Measurements from ENCODE around the gene C1QTNF9. TPM values are rescaled to one million over a fixed set of nuclear protein-coding genes. Genes with fewer than 3 reads are reported as not detected.
"Not testable (repeated sequence)": the region's sequence is repeated elsewhere in the genome, so short reads cannot be mapped to it uniquely, and the experiment has no call there.

C1QTNF9 gene
- total RNA-seq, 4 donors from 2014 or later = 0.28 to 0.70 TPM; not detected in 2

DNA sequence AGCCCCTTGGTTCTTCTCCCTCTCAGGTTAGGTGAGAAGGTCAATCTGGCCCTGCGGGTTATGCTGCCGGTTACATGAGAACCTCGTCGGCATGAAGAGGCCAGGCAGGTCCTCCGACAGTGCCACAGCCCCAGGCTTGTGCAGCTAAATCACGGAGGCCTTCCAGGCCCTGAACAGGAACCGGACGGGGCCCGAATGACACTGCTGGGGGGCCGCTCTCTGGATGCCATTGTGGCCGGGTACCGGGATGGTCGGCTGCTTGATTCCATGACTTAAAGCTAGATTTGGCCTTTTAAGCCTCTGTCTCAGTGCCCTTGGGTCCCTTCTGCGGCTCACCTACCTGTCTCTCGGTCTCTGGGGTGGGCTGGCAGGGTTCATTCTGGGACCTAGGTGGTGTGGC is 48.4 kb downstream of the C1QTNF9 start:
- DNase-seq = no peak
- intact Hi-C loops (cut with DNase I; ENCODE audit: low total_unique reads) = loop anchor here (5.0 kb wide), 1 partner anchor 1420 kb away; no protein-coding TSS in a partner anchor
- Histone ChIP-seq H3K9me3 (no peaks in the 10 kb centered on the region), H3K27ac (no peak overlapping the region), H3K4me3 (no peak overlapping the region), H3K4me1 (no peaks in the 10 kb centered on the region), H3K27me3 (no peaks in the 10 kb centered on the region), H3K36me3 (no peaks in the 10 kb centered on the region)
- TF ChIP-seq, protein P1, sequence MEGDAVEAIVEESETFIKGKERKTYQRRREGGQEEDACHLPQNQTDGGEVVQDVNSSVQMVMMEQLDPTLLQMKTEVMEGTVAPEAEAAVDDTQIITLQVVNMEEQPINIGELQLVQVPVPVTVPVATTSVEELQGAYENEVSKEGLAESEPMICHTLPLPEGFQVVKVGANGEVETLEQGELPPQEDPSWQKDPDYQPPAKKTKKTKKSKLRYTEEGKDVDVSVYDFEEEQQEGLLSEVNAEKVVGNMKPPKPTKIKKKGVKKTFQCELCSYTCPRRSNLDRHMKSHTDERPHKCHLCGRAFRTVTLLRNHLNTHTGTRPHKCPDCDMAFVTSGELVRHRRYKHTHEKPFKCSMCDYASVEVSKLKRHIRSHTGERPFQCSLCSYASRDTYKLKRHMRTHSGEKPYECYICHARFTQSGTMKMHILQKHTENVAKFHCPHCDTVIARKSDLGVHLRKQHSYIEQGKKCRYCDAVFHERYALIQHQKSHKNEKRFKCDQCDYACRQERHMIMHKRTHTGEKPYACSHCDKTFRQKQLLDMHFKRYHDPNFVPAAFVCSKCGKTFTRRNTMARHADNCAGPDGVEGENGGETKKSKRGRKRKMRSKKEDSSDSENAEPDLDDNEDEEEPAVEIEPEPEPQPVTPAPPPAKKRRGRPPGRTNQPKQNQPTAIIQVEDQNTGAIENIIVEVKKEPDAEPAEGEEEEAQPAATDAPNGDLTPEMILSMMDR (IDR thresholded peaks at IDR 0.05) = no peak
- no peak for TF ChIP-seq POLR2A (IDR thresholded peaks at IDR 0.05)

DNA sequence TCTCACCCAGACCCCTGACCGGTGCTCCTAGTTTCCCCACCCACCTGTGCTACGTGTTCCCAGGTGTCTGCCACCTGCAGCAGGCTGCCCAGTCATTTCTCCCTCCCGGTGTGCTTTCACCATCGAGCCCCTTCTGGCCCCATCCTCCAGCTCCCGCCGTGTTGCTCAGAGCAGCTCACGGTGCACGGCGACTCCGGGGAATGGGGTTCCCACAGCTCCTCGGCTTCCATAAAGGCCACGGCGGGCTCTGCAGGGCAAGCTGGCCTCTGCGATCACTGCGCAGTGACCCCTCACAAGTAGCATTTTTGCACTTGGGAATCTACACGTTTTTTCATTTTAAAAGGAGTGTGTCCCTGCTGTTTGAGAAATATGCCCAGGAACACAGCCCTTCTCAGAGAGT is 49.5 kb downstream of the C1QTNF9 start:
- DNase-seq, H3K4me1 ChIP-seq, H3K9me3 ChIP-seq, H3K27ac ChIP-seq, H3K27me3 ChIP-seq, H3K36me3 ChIP-seq, H3K4me3 ChIP-seq: not testable (repeated sequence)
- intact Hi-C loops (cut with DNase I; ENCODE audit: low total_unique reads) = loop anchor here (5.0 kb wide), 1 partner anchor 1422 kb away; no protein-coding TSS in a partner anchor

GRCh38 chr13:24359252-24359651 is 49.9 kb downstream of the C1QTNF9 start:
- H3K4me3 ChIP-seq, H3K9me3 ChIP-seq, H3K36me3 ChIP-seq, H3K27ac ChIP-seq, H3K4me1 ChIP-seq, DNase-seq, H3K27me3 ChIP-seq: not testable (repeated sequence)
- intact Hi-C loops (cut with DNase I; ENCODE audit: low total_unique reads) = loop anchor here (5.0 kb wide), 1 partner anchor 1422 kb away; no protein-coding TSS in a partner anchor

- Histone ChIP-seq H3K9me3 (no peaks in the 10 kb centered on the region), H3K27ac (no peak overlapping the region), H3K36me3 (no peaks in the 10 kb centered on the region), H3K27me3 (no peaks in the 10 kb centered on the region), H3K4me3 (no peak overlapping the region), H3K4me1 (no peaks in the 10 kb centered on the region)
- intact Hi-C loops (cut with DNase I; ENCODE audit: low total_unique reads) = no loop called here
- DNase-seq = no peak
- TF ChIP-seq, protein P1 (IDR thresholded peaks at IDR 0.05) = no peak
- no peak for TF ChIP-seq POLR2A (IDR thresholded peaks at IDR 0.05)
Measured at GRCh38 chr13:24360106-24360505, 50.7 kb downstream of the C1QTNF9 start.

- Histone ChIP-seq H3K4me3 (no peak overlapping the region), H3K27ac (no peak overlapping the region), H3K36me3 (no peaks in the 10 kb centered on the region), H3K4me1 (no peaks in the 10 kb centered on the region), H3K27me3 (no peaks in the 10 kb centered on the region), H3K9me3 (no peaks in the 10 kb centered on the region)
- TF ChIP-seq, protein P1 (IDR thresholded peaks at IDR 0.05) = no peak
- no peak for TF ChIP-seq POLR2A (IDR thresholded peaks at IDR 0.05)
- intact Hi-C loops (cut with DNase I; ENCODE audit: low total_unique reads) = no loop called here
- DNase-seq = no peak
Measured at GRCh38 chr13:24361113-24361512, 51.7 kb downstream of the C1QTNF9 start.

GRCh38 chr13:24361852-24362366 is 52.5 kb downstream of the C1QTNF9 start:
- Histone ChIP-seq H3K9me3 (no peaks in the 10 kb centered on the region), H3K27ac (no peak overlapping the region), H3K36me3 (no peaks in the 10 kb centered on the region), H3K4me3 (no peak overlapping the region), H3K27me3 (no peaks in the 10 kb centered on the region), H3K4me1 (no peaks in the 10 kb centered on the region)
- DNase-seq = no peak
- no peak for TF ChIP-seq POLR2A (IDR thresholded peaks at IDR 0.05)
- TF ChIP-seq, protein P1 (IDR thresholded peaks at IDR 0.05) = no peak
- intact Hi-C loops (cut with DNase I; ENCODE audit: low total_unique reads) = no loop called here
